OCI-M2 (cell line): ENCODE results near the gene MRPL27.
A peak's percentile ranks its signal among the peaks of the same experiment; 100 is the strongest.
"Not testable (repeated sequence)": the region's sequence is repeated elsewhere in the genome, so short reads cannot be mapped to it uniquely, and the experiment has no call there.

ENCODE experiments used
- DNase-seq: peaks from one replicate; lab custom pipeline; 2025; ENCODE audit not compliant: unreplicated experiment; lab: John Stamatoyannopoulos, UW

MRPL27 gene

GRCh38 chr17:50347117-50347893 is 25.7 kb downstream of the MRPL27 start:
- DNase-seq: no peak

DNA sequence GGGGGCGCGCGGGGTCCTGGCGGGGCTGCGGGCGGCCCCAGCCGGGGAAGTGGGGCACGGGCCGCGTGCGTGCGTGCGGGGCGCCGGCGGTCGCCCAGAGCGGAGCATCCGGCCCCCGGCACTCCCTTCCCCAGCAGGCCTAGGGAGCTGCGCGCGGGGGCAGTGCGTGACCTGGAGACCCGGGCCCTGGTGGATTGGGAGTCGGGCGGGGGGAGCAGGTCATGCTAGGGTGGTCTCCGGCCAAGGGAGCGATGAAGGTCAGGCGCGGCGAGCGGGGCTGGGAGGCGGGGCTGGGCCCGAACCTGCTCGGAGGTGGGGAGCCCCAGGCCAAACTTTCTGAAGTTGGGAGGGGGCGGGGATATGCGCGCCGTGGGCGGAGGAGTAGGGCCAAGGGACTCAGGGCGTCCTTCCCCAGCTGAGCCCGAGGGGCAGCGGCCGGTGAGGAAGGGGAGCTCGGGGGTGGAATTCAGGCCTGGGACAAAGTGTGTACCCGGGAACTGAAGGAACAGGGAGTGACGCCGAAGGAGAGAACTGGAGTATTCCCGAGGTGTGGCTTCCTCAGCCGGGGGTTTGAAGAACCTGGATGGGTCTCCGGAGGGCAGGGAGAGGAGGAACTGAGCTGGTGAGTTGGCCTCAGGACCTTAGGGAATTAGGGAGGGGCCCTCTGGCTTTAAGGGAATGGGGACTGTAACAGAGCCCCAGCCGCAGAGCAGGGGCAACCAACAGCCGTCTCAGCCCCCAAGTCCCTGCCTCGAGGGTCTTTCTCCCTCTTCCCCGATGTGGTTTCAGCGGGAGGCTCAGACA is 26.5 kb downstream of the MRPL27 start:
- no peak for DNase-seq

GRCh38 chr17:50345432-50346312 is 27.3 kb downstream of the MRPL27 start, which contains the start of gene XYLT2:
TSS of gene XYLT2 (plus strand) at chr17:50346126. CDS start at chr17:50346141, 15 bp downstream.
- no peak for DNase-seq

- DNase-seq: no peak
Observed at GRCh38 chr17:50344731-50345365, 28.1 kb downstream of the MRPL27 start.

GRCh38 chr17:50339381-50339780 is 33.6 kb downstream of the MRPL27 start:
- DNase-seq: no peak

- no peak for DNase-seq
Observed at GRCh38 chr17:50338645-50339044, 34.3 kb downstream of the MRPL27 start.

- DNase-seq: peak; percentile 88
Observed at GRCh38 chr17:50337956-50338355, 35.0 kb downstream of the MRPL27 start.

DNA sequence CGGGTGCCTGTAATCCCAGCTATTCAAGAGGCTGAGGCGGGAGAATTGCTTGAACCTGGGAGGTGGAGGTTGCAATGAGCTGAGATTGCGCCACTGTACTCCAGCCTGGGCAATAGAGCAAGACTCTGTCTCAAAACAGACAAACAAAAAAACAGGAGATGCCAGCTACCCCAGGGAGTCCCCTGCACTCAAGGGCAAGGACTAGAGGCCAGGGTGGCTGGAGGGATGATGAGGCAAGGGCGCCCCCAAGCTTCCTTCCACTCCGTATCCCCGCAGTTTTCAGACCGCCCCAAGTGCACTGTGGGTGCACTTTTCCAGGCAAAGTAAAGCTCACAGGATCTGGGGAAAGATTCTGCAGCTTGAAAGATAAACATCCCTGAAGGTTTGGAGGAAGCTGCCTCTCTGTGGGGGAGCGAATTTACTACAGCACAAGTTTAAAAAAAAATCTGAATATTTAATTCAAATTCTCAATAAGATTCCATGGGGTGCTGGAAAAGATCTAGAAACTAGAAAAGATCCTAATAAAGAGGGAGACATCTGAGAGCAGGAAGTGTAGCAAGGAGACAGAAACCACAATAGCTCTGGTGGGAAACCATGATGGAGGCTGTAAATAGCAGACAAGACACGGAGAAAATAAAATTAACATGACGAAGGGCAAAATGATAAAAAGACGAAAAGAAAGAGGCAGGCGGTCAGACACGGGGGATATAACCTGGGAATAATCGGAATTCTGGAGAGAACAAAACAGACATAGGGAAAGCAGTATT is 39.5 kb downstream of the MRPL27 start:
- DNase-seq: not testable (repeated sequence)

DNA sequence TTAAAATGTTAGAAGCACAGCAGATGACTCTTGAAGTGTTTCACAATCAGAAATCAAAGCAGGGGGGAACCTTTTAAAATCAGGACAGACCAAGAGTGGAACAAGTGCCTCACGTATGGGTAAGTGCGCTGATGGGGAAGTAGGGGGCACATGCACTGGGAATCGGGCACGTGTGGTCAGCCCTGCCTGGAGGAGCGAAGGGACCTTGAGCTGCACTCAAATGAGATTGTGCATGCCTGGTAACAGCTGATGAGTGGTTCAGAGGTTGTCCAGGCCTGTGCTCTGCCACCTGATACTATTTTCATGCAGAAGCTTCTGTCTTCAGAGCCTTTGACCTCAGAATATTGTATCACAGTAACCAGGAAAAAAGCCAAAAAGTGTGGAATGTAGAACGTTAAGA is 40.8 kb downstream of the MRPL27 start:
- DNase-seq: no peak

DNA sequence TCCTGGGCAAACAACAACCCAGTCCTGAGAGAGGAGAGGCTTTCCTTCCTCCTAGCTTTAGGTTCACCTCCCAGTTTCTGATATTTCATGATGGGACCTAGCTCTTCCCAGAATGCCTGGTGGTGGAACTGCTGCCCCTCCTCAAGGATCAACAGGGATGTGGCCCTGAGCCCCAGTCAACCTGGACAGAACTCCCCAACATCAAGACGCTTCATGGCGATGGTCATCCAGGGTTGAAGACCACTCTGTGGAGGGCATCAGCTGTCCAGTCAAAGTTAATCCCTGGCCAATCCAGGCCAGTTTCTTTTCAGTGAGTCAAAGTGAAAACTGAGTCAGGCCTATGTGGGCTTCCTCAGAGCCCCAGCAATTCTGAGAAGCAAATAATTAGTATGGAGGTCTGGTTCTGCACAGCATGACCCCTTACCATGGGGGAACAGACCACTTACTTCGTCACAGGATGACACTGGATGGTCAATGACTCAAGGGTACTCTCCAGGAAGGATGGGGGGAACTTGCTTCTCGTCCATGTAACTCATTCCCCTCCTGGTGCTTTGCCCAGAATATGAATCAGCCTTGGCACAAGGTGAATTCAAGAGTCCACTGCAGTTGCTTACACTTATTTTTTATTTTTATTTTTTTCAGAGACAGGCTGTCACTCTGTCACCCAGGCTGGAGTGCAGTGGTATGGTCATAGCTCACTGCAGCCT is 41.7 kb downstream of the MRPL27 start:
- DNase-seq: no peak

- DNase-seq: no peak
Observed at GRCh38 chr17:50330151-50330775, 42.7 kb downstream of the MRPL27 start.

GRCh38 chr17:50329716-50330115 is 43.3 kb downstream of the MRPL27 start:
- no peak for DNase-seq

DNA sequence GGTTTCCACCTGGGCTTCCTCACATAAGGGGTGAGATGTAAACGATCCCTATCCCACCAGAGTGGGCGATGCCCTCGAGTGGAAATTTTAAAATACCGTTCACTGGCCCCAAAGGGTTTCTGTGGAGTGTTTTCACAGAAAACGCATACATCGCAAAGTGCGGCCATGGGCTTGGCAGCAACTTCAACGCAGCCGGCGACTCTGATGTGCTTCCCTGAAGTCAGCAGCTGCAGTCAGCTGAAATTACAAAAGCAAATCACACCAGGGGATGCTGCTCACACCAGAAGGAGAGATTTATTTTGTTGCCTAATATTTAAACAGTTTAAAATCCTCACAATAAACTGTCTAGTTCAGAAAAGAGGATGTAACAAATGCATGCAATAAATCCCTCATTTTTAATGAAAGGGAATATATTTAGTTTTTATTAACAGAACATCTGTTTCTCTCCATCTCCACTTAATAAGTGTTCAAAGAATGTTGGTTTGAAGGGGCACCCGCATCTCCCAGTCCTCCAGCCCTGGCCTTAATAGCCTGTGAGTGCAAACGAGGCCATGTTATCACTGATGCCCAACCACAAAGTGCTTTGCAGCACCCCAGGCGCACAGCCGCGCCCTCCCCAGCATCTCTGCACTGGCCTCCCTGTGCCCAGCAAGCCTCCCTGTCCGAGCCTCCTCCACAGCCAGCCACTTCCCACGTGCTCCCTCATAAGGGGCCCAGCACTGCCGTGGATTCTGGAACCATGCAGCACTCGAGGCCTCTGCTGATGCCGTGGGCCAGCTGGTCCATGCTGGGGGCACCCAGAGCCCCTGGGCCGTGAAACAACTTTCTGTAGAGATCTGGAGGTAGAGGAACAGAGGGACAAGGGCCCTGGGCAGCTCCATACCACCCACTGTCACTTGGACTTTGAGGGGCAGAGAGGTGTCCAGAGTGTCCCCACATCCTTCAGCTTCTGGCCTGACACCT is 44.3 kb downstream of the MRPL27 start:
- DNase-seq: no peak

- DNase-seq: no peak
Observed at GRCh38 chr17:50326831-50327364, 46.1 kb downstream of the MRPL27 start.

GRCh38 chr17:50325906-50326305 is 47.1 kb downstream of the MRPL27 start:
- DNase-seq: no peak

GRCh38 chr17:50323060-50323459 is 49.9 kb downstream of the MRPL27 start:
- DNase-seq: no peak

DNA sequence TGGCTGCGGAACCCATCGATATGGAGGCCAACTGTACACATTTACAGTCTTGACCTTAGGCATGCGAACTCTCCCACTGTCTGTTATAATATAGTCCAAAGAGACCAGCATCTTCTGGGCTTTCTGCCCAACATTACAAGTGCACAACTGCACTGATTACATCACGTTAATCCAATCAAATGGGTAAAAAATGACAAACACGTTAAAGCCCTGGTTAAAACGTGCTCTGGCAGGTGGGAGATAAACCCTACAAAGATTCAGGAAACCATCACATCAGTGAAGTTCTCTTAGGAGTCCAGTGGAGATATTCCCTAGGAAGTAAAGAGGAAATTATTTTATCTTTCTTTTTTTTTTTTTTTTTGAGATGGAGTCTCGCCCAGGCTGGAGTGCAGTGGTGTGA is 50.7 kb downstream of the MRPL27 start:
- DNase-seq: no peak
